KOPT-K1 (cell line): ENCODE data around the gene CHCHD5.
"Not testable (repeated sequence)": the region's sequence is repeated elsewhere in the genome, so short reads cannot be mapped to it uniquely, and the experiment has no call there.

Experiments
- H3K27ac ChIP-seq: fragments of 200-600 bp; sonication (generic); 2 replicates; pipeline ENCODE4 v1.5.1; 2016; ENCODE audit warnings: antibody characterized with exemption, mild to moderate bottlenecking, low read depth, low read length; ENCODE audit not compliant: poor library complexity, severe bottlenecking
- H3K36me3 ChIP-seq: fragments of 200-600 bp; sonication (generic); 2 replicates; pipeline ENCODE4 v1.5.1; 2017; ENCODE audit warnings: antibody characterized with exemption, mild to moderate bottlenecking, low read length, moderate library complexity; ENCODE audit not compliant: insufficient read depth
- H3K9me3 ChIP-seq: fragments of 200-600 bp; sonication (generic); 2 replicates; pipeline ENCODE4 v1.5.1; 2017; ENCODE audit warnings: antibody characterized with exemption, low read length, mild to moderate bottlenecking; ENCODE audit not compliant: insufficient read depth, poor library complexity, severe bottlenecking

The CHCHD5 gene, protein sequence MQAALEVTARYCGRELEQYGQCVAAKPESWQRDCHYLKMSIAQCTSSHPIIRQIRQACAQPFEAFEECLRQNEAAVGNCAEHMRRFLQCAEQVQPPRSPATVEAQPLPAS

DNA sequence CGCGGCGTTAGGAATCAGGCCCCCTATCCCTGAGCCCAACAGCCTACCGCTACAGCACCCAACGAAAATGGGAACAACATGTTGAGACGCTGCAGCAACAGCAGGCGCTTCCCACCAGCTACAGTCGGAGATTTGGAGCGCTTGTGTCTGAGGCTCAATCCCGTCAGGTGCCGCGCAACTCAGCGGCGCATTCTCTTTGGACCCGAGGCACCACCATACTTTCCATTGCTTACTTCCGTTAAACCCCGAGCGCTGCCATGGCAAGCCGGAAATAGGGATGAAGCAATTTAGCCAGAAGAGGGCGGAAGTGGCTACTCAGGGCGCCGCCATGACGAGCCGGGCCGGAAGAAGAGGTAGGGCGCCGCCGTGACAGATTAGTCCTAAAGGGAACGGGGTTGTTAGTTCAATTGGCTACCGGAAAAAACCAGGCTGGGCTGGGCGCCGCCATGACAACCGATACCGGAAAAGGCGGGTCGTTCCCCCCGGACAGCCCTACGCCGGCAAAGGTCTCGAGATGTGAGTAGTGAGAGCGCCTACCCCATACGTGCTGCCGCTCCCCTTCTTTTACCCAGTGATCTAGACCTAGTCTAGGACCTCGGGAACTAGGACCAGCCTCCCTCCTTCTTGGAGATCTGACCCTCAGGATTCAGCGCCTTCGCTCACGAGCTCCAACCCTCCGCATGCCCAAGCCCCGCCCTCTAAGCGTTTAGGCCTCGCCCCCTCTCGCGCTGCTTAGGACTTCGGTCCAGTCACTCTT, at the start of gene CHCHD5:
Gene CHCHD5 (plus strand): TSS at position 476 of the 757 bp plus-strand sequence. CDS start 39 bp downstream, at position 515.
- peak within 1 kb of the TSS; percentile 53 for H3K27ac ChIP-seq
- no peaks in the 10 kb centered on the region for H3K36me3 ChIP-seq
- H3K9me3 ChIP-seq = no peaks in the 10 kb centered on the region

DNA sequence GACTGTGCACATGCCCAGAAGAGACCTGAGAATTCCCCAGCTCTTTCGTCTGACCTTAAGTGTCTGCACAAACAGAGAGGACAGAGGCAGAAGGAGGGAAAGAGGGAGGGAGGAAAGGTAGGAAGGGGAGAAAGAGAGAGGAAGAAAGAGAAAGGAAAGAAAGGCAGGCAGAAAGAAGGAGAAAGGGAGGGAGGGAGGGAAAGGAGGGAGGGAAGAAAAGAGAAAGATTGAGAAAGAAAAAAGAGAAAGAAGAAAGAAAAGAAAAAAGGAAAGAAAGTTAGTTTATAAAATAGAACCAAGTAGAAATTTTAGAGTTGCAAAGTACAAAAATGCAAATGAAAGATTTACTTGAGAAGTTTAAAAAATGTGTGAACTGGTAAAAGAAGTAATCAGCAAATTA, 49.6 kb upstream of the CHCHD5 start:
- H3K9me3 ChIP-seq = no peaks in the 10 kb centered on the region
- no peak overlapping the region for H3K27ac ChIP-seq
- H3K36me3 ChIP-seq = peaks cover 38% of the 10 kb centered on the region

DNA sequence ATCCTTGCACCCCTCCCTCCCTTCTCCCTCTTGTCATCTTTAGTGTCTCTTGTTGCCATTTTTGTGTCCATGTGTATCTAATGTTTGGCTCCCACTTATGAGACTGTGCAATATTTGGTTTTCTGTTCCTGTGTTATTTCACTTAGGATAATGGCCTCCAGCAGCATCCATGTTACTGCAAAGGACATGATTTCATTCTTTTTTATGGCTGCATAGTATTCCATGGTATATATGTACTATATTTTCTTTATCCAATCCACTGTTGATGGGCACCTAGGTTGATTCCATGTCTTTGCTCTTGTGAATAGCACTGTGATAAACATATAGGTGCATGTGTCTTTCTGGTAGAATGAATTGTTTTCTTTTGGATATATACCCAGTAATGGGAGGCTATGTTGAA, 47.7 kb upstream of the CHCHD5 start:
- not testable (repeated sequence) for H3K9me3 ChIP-seq
- peaks cover 21% of the 10 kb centered on the region for H3K36me3 ChIP-seq

DNA sequence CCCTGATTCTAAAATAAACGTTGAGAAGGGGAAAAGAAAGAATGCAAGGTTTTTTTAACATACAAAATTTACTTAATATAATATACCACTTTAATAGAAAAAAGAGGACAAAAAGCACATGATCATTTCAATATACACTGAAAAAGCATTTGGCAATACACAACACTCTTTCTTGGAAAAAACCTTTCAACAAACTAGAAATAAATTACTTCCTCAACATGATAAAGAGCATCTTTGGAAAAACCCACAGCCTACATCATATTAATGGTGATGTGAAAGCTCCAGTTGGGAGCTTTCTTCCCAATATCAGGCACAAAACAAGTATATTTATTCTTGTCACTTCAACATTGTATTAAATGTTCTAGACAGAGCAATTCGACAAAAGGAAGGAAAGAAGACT, 45.1 kb upstream of the CHCHD5 start:
- H3K36me3 ChIP-seq = no peaks in the 10 kb centered on the region
- no peaks in the 10 kb centered on the region for H3K9me3 ChIP-seq
- no peak overlapping the region for H3K27ac ChIP-seq

More for the DNA sequence above, 47.7 kb upstream of the CHCHD5 start:
- not testable (repeated sequence) for H3K27ac ChIP-seq

DNA sequence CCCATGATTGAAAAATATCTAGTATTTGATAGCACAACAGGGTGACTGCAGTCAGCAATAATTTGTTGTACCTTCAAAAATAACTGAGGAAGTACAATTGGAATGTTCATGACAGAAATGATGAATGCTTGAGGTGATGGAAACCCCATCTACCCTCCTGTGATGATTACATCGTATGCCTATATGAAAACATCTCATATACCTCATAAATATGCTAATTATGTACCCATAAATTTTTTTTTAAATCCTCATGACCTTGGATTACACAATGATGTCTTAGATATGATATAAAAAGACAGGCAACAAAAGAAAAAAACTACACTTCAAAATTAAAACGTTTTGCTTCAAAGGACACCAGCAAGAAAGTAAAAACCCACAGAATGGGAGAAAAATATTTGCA, 43.5 kb upstream of the CHCHD5 start:
- Histone ChIP-seq H3K9me3 (no peaks in the 10 kb centered on the region), H3K27ac (no peak overlapping the region), H3K36me3 (peaks cover under 1% of the 10 kb centered on the region)

DNA sequence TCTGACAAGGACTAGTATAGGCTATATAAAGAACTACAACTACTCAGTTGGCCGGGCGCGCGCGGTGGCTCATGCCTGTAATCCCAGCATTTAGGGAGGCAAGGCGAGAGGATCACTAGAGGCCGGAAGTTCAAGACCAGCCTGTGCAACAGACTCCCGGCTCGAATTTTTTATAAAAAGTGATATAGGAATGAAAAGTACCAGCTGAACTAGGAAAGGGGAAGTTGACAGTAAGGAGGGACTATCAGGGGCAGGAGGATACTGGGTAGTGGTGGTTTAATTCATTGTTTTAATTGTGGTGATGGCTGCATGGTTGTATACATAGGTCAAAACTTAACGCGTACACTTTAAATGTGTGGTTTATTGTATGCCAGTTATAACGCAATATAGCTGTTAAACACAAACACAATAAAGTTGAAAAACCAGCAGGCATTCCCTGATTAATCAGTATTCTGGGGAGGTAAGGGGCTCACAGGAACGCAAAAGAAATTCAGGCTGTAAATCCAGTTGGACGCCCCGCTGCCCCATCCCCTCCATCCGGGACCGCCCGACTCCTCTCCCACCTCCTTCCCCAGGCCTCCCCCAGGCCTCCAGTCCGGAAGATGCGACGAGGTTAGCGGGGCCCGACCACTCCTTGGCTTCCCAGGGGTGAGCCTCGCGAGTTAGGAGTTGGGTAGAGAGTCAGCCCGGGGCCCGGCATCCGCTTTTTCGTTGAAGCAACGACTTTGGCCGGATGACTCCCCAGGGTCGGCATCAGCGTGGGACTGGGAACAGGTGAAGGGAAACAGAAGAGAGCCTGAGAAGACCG, 42.9 kb upstream of the CHCHD5 start:
- H3K36me3 ChIP-seq = peaks cover 7% of the 10 kb centered on the region
- H3K9me3 ChIP-seq = no peaks in the 10 kb centered on the region
- peak overlapping the region; percentile 90 for H3K27ac ChIP-seq

DNA sequence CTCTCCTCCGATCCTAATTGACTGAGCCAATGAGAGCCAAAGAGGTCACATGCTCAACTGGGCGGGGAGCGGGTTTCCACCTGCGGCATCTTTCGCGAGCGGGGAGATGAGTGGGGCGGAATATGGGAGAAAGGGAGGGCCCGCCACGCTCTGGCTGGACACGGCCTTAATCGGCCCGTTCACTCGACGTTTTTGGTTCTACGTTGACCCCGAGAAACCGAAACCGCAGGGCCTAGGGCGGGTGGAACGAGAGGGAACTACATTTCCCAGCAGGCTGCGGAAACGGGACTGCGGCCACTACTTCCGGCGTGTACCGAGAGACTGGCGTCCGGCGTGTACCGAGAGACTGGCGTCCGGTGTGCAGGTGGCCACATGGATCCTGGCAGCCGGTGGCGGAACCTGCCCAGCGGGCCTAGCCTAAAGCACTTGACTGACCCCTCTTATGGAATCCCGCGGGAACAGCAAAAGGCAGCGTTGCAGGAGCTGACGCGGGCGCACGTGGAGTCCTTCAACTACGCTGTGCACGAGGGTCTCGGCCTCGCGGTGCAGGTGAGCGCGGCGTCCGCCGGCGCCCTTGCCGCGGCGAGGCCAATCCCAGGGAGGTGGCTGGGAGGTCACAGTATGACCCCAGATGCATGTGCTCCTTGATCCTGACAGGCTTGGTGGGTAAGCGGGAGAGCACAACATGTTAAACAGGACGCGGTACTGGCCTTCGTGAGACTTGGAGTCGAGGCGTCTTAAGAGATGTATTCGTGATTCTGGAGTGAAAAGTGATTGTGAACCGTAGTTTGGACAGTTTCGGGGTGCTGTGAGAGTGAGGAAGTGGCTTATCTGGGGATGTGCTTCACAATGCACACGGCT, 42.1 kb upstream of the CHCHD5 start, which contains the start of gene POLR1B:
Gene POLR1B (plus strand): TSS at position 343 of the 861 bp plus-strand sequence. CDS start 30 bp downstream, at position 373.
- peaks cover 15% of the 10 kb centered on the region for H3K36me3 ChIP-seq
- H3K27ac ChIP-seq = peak within 1 kb of the TSS; percentile 90
- no peaks in the 10 kb centered on the region for H3K9me3 ChIP-seq

DNA sequence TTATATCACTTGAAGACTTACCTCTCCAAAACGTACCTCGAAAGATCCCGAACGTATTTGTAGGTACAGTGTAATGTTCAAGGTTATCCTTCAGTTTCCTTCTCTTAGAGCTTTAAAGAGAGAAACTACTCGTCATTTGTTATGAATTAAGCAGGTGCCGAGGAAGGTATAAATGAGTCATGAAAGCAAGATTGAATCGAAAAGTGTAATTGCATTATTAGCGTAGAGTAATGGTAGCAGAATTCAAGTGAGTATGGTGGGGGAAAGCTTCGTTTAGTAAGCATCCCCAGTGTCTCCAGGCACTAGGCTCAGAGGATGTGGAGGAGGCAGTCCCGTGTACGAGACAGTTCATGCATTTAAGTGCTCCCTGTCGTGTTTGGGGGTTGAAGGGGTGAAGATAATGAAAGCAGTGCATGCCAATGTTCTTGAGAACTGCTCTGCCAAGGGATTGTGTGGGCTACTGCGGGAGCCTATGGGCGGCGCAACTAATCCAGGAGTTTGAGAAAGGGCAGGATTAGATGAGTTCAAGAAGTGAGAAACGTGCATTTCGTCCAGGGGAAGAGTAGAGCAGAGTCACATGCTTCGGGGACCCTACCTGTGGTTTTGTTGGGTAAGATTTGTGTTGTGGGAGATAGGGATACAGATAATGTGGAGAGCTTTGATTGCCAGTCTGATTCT, 41.3 kb upstream of the CHCHD5 start:
- Histone ChIP-seq H3K27ac (peak overlapping the region; percentile 90), H3K9me3 (no peaks in the 10 kb centered on the region), H3K36me3 (peaks cover 23% of the 10 kb centered on the region)

DNA sequence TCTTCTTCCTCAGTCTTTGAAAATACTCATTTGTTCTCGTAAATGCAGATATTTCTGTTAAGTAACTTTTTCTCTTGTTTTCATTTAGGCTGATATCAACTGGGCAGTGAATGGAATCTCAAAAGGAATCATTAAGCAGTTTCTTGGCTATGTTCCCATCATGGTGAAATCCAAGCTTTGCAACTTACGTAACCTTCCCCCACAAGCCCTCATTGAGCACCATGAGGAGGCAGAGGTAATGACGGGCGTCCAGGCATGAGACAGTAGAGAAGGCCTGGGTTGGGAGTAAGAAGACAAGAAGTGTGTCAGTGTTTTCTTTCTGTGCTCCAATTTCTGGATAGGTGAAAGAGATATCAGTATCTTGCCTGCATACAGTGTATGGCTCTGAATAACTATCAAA, 37.1 kb upstream of the CHCHD5 start:
- Histone ChIP-seq H3K27ac (no peak overlapping the region), H3K36me3 (peaks cover 65% of the 10 kb centered on the region), H3K9me3 (no peaks in the 10 kb centered on the region)

DNA sequence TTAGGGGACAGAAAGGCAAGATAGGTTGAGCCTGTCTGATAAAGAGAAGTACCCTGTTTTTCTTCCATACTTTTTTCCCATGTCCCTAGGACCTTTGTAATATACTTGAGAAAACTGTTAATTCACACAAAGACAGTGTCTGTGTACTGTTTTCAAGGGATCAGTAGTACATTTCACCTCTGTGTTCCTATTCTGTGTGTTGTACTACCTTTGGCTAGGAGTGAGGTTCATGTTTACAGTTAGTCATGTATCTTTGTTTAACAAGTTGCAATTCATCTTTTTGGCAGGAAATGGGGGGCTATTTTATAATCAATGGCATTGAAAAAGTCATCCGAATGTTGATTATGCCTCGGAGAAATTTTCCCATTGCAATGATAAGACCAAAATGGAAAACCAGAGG, 35.4 kb upstream of the CHCHD5 start:
- no peaks in the 10 kb centered on the region for H3K9me3 ChIP-seq
- H3K36me3 ChIP-seq = peaks cover 82% of the 10 kb centered on the region
- no peak overlapping the region for H3K27ac ChIP-seq

DNA sequence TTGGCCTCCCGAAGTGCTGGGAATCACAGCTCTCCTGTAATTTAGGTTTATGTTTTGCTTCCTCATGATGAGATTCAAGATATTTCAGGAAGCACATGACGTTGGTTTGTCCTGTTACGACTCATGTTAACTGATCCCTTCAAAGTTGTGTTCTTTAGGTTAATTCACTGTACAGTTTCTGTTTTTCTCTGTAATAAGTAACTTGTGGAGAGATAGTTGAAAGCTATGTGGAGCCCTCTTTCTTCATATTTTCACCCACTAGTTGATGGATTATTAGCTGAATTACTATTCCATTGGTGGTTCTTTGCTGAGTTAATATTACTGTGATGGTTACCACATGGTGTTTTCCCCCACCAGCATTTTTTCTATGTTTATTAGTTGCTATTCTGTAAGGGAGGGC, 18.3 kb upstream of the CHCHD5 start:
- H3K9me3 ChIP-seq = no peaks in the 10 kb centered on the region
- no peak overlapping the region for H3K27ac ChIP-seq
- H3K36me3 ChIP-seq = peaks cover 100% of the 10 kb centered on the region

DNA sequence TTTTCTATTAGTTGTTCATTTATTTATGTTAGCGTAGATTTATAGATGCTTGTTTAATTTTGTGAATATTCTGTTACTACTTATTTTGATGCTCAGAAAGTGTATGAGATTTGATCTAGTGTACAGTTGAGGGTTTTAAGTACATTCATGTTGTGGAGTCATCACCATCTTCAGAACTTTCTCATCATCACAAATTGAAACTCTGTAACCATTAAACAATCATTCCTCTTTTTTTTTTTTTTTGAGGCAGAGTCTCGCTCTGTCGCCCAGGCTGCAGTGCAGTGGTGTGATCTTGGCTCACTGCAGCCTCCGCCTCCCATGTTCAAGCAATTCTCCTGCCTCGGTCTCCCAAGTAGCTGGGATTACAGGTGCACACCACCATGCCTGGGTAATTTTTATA, 17.9 kb upstream of the CHCHD5 start:
- not testable (repeated sequence) for H3K27ac ChIP-seq, H3K9me3 ChIP-seq
- peaks cover 100% of the 10 kb centered on the region for H3K36me3 ChIP-seq

DNA sequence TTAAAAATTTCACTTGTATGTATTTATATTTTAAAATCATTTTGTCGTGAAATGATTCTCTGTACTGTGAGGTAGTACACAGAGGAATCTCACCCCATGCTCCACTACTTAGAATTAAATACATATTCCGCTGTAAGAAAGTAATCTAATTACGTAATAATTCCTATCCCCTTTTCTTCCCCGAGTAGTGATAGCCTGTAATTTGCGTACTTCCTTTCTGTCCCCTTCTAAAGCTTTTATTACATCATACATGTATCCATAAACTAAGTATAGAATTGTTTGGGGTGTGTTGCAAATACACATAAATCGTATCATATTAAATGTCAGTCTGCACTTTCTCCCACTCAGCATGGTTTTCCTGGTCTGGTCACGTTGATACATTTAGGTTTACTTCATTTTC, 12.4 kb upstream of the CHCHD5 start:
- H3K36me3 ChIP-seq = peaks cover 100% of the 10 kb centered on the region
- H3K27ac ChIP-seq = no peak overlapping the region
- H3K9me3 ChIP-seq = no peaks in the 10 kb centered on the region

DNA sequence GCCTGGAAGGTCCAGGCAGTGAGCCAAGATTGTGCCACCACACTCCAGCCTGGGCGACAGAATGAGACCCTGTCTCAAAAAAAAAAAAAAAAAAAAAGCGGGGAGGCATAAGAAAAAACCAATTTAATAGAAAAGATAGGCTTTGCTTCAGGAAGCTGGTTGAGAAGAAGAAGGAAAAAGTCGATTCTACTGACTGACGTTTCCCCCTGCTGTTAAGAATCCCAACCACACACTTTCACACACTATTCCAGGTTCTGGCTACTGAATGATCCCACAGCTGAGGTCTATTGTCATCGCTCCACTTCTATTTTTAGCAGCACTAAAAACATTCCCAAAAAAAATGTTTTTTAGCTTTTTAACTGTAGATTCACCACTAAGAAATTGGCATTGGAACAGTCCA, 6.7 kb upstream of the CHCHD5 start:
- Histone ChIP-seq H3K36me3 (peaks cover 55% of the 10 kb centered on the region), H3K9me3 (no peaks in the 10 kb centered on the region), H3K27ac (no peak overlapping the region)
